T-helper 2 cell treated with Interferon-gamma antibody and Interleukin-4, amounts not matched to agents 5 μg/mL and 100 μg/mL, for 36 hours (primary cell): ENCODE measurements around the gene ABCB8.

ENCODE experiments used
- DNase-seq: peaks from one replicate; pipeline ENCODE4 v3.0.0; 2021; ENCODE audit warnings: low spot score
- H3K27ac Mint-ChIP-seq: one replicate; pipeline ENCODE4 v1.8.0; 2021; ENCODE audit warnings: mild to moderate bottlenecking, mixed read lengths
- H3K27me3 Mint-ChIP-seq: one replicate; pipeline ENCODE4 v1.8.0; 2021; ENCODE audit warnings: low read depth, mixed read lengths
- H3K36me3 Mint-ChIP-seq: one replicate; pipeline ENCODE4 v1.8.0; 2021; ENCODE audit warnings: low read depth, mixed read lengths
- H3K4me1 Mint-ChIP-seq: one replicate; pipeline ENCODE4 v1.8.0; 2021; ENCODE audit warnings: low read depth, mixed read lengths
- H3K4me3 Mint-ChIP-seq: one replicate; pipeline ENCODE4 v1.8.0; 2022; ENCODE audit warnings: mild to moderate bottlenecking, moderate library complexity, mixed read lengths
- H3K9me3 Mint-ChIP-seq: one replicate; pipeline ENCODE4 v1.8.0; 2021; ENCODE audit warnings: mixed read lengths

ABCB8 gene

GRCh38 chr7:151064454-151064853 lies 36.2 kb downstream of the ABCB8 start:
- Mint-ChIP-seq H3K4me1 (peaks cover 10% of the 10 kb centered on the region), H3K36me3 (peaks cover 25% of the 10 kb centered on the region), H3K9me3 (no peaks in the 10 kb centered on the region), H3K27me3 (no peaks in the 10 kb centered on the region), H3K27ac (no peak overlapping the region), H3K4me3 (no peak overlapping the region)
- DNase-seq, result no peak

GRCh38 chr7:151064993-151065392 lies 36.7 kb downstream of the ABCB8 start:
- peaks cover 25% of the 10 kb centered on the region for H3K36me3 Mint-ChIP-seq
- no peak for DNase-seq
- H3K27me3 Mint-ChIP-seq, result no peaks in the 10 kb centered on the region
- H3K4me1 Mint-ChIP-seq, result peaks cover 10% of the 10 kb centered on the region
- H3K9me3 Mint-ChIP-seq, result no peaks in the 10 kb centered on the region
- H3K27ac Mint-ChIP-seq, result no peak overlapping the region
- no peak overlapping the region for H3K4me3 Mint-ChIP-seq

- Mint-ChIP-seq H3K9me3 (no peaks in the 10 kb centered on the region), H3K27ac (no peak overlapping the region), H3K4me1 (peaks cover 10% of the 10 kb centered on the region), H3K4me3 (no peak overlapping the region), H3K36me3 (peaks cover 25% of the 10 kb centered on the region), H3K27me3 (no peaks in the 10 kb centered on the region)
- DNase-seq, result no peak
These were observed 37.3 kb downstream of the ABCB8 start for GRCh38 chr7:151065516-151065915.

GRCh38 chr7:151066273-151066974 lies 38.2 kb downstream of the ABCB8 start:
- Mint-ChIP-seq H3K4me1 (peaks cover 6% of the 10 kb centered on the region), H3K9me3 (no peaks in the 10 kb centered on the region), H3K4me3 (no peak overlapping the region), H3K27ac (no peak overlapping the region), H3K27me3 (no peaks in the 10 kb centered on the region), H3K36me3 (peaks cover 27% of the 10 kb centered on the region)
- no peak for DNase-seq

GRCh38 chr7:151068069-151068773 lies 40.0 kb downstream of the ABCB8 start:
- Mint-ChIP-seq H3K4me1 (no peaks in the 10 kb centered on the region), H3K9me3 (no peaks in the 10 kb centered on the region), H3K4me3 (no peak overlapping the region), H3K27ac (no peak overlapping the region), H3K36me3 (peaks cover 32% of the 10 kb centered on the region), H3K27me3 (no peaks in the 10 kb centered on the region)
- DNase-seq, result no peak

- H3K4me3 Mint-ChIP-seq, result no peak overlapping the region
- no peaks in the 10 kb centered on the region for H3K4me1 Mint-ChIP-seq
- H3K27ac Mint-ChIP-seq, result no peak overlapping the region
- no peaks in the 10 kb centered on the region for H3K27me3 Mint-ChIP-seq
- peaks cover 28% of the 10 kb centered on the region for H3K36me3 Mint-ChIP-seq
- H3K9me3 Mint-ChIP-seq, result no peaks in the 10 kb centered on the region
- no peak for DNase-seq
These were observed 41.8 kb downstream of the ABCB8 start for GRCh38 chr7:151069841-151070573.

GRCh38 chr7:151070574-151070960 lies 42.3 kb downstream of the ABCB8 start:
- H3K27ac Mint-ChIP-seq, result no peak overlapping the region
- peaks cover 26% of the 10 kb centered on the region for H3K36me3 Mint-ChIP-seq
- H3K4me1 Mint-ChIP-seq, result no peaks in the 10 kb centered on the region
- DNase-seq, result no peak
- no peak overlapping the region for H3K4me3 Mint-ChIP-seq
- H3K27me3 Mint-ChIP-seq, result no peaks in the 10 kb centered on the region
- no peaks in the 10 kb centered on the region for H3K9me3 Mint-ChIP-seq

- Mint-ChIP-seq H3K4me1 (no peaks in the 10 kb centered on the region), H3K9me3 (no peaks in the 10 kb centered on the region), H3K4me3 (no peak overlapping the region), H3K27me3 (no peaks in the 10 kb centered on the region), H3K27ac (no peak overlapping the region), H3K36me3 (peaks cover 27% of the 10 kb centered on the region)
- DNase-seq, result no peak
These were observed 43.0 kb downstream of the ABCB8 start for GRCh38 chr7:151071032-151071866.

- Mint-ChIP-seq H3K27me3 (no peaks in the 10 kb centered on the region), H3K27ac (no peak overlapping the region), H3K4me1 (peaks cover 6% of the 10 kb centered on the region), H3K9me3 (no peaks in the 10 kb centered on the region), H3K4me3 (no peak overlapping the region), H3K36me3 (peaks cover 22% of the 10 kb centered on the region)
- no peak for DNase-seq
These were observed 45.7 kb downstream of the ABCB8 start for GRCh38 chr7:151073990-151074389.

GRCh38 chr7:151074817-151075661 lies 46.8 kb downstream of the ABCB8 start:
- Mint-ChIP-seq H3K27ac (no peak overlapping the region), H3K4me1 (peaks cover 12% of the 10 kb centered on the region)
- DNase-seq, result no peak

GRCh38 chr7:151075662-151075971 lies 47.4 kb downstream of the ABCB8 start:
- Mint-ChIP-seq H3K27ac (no peak overlapping the region), H3K27me3 (no peaks in the 10 kb centered on the region), H3K4me1 (peaks cover 12% of the 10 kb centered on the region), H3K4me3 (no peak overlapping the region), H3K36me3 (peaks cover 21% of the 10 kb centered on the region), H3K9me3 (no peaks in the 10 kb centered on the region)
- DNase-seq, result no peak

More at GRCh38 chr7:151074817-151075661, 46.8 kb downstream of the ABCB8 start:
- Mint-ChIP-seq H3K4me3 (no peak overlapping the region), H3K9me3 (no peaks in the 10 kb centered on the region), H3K36me3 (peaks cover 22% of the 10 kb centered on the region), H3K27me3 (no peaks in the 10 kb centered on the region)

- Mint-ChIP-seq H3K36me3 (peaks cover 20% of the 10 kb centered on the region), H3K27ac (no peak overlapping the region)
These were observed 47.8 kb downstream of the ABCB8 start for GRCh38 chr7:151075978-151076426.

More at GRCh38 chr7:151075978-151076426, 47.8 kb downstream of the ABCB8 start:
- H3K9me3 Mint-ChIP-seq, result no peaks in the 10 kb centered on the region
- H3K4me1 Mint-ChIP-seq, result peaks cover 12% of the 10 kb centered on the region
- H3K27me3 Mint-ChIP-seq, result no peaks in the 10 kb centered on the region
- no peak for DNase-seq
- H3K4me3 Mint-ChIP-seq, result no peak overlapping the region
